ENCODE data around the gene IFI30.

- TF ChIP-seq CTCF (IDR thresholded peaks at IDR 0.05): no peak
- no peak for TF ChIP-seq POLR2A (IDR thresholded peaks at IDR 0.05)
These were observed 23.7 kb downstream of the IFI30 start for GRCh38 chr19:18197306-18197705.
